CD4-positive, alpha-beta T cell treated with Interleukin-15 for 4 hours (primary cell): ENCODE results near the gene SOD3.

Experiments used
- DNase-seq: peaks from one replicate; pipeline ENCODE4 v3.0.0-alpha.2; 2020; ENCODE audit warnings: low spot score

SOD3 gene

DNA sequence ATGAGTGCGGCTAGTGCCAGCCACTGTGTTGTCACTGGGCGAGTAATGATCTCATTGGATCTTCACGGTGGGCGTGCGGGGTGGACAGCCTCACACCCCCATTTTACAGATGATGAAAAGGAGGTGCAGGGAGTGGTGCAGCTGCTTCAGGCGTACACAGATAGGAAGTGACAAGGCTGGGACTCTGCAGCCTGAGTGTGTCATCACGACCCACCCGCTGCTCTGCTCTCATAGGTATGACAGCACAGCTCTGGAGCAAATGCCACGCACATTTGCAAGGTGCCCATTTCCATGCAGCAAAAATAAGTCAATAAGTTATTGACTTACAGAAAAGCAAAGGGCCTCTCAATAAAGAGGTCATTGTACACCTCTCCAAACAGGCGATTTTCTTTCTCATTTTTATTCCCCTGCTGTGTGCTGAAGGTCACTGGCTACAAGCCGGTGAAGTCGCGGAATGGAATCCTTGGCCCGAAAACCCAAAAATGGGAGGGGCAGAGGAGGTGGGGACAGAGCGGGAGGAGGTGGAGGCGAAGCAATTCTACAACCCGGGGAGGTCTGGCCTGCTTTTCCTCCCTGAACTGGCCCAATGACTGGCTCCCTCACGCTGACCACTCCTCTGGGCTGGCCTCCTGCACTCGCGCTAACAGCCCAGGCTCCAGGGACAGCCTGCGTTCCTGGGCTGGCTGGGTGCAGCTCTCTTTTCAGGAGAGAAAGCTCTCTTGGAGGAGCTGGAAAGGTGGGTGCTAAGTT lies at the start of gene SOD3:
Gene SOD3 (plus strand): TSS at position 658 of the 750 bp plus-strand sequence. CDS start 3,949 bp downstream, outside the sequence.
- no peak for DNase-seq

DNA sequence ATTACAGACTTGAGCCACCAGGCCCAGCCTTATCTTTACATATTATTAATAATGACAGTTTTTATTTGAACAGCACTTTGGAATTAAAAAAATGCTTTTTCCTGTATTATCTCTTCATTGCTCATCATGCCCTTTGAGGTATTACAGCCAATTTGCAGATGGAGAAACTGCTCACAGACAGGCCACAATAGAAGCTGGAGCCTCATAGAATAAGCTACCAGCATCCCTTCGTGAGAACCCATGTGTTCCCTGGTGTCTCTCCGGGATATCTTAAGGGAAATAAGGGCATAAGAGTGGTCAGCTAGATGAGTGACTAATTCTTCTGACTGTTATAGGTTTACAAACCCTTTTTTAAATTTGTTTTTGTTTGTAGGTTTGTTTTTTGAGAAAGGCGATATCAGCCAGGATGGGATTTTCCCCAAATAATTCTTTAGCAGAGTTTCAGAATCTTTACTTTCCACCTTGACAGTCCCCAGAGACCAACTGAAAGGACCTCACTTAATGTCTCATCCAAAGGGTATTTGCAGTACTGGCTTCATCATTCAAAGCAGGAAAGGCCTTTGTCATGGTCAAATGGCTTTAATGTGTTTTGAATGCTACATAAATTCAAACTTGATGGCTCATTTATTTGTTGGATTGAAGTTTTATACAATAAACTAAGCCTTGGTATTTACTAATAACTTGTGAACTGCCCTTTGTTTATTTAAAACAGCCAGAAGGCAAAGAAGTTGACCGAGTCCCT lies 48.0 kb upstream of the SOD3 start:
- no peak for DNase-seq

DNA sequence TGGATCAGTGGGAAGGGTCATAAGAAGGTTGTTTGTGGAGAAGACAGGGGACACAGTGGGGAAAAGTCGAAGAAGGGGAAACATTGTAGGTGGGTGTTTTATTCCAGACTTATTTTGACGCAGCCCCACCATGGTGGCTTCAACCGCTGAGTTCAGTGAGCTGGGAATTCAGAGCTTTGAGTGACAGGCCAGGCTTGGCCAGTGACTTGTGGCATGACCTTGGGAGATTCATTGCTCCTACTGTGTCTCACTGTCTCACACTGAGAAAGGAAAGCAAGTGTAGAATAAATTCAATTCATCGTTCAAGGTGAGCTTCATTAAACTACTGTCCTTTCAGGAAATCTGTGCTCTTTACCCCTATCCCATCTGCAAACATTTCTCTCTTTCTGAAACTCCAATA lies 47.4 kb upstream of the SOD3 start:
- DNase-seq = no peak

GRCh38 chr4:24748758-24749350 lies 46.5 kb upstream of the SOD3 start:
- DNase-seq = no peak

GRCh38 chr4:24750106-24750505 lies 45.3 kb upstream of the SOD3 start:
- DNase-seq = no peak

- no peak for DNase-seq
These were observed 43.3 kb upstream of the SOD3 start for GRCh38 chr4:24751926-24752539.

- DNase-seq = no peak
These were observed 41.9 kb upstream of the SOD3 start for GRCh38 chr4:24753519-24753918.

DNA sequence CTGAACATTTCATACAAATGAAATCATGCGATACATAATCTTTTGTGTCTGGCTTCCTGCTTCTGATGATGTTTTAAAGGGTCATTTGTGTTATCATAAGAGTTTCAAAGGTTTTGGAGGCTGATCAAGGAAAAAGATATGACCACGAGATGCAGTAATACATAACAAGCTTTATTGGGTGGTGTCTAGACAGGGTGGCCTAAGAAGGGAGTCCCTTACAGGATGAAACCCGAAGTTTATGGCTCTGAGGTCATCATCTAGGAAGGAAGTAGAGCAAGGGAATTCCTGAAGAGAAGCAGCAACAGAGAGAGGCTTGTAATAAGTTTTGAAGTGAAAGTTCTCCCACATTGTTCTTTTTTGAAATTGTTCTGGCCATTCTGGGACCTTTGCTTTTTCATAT lies 40.8 kb upstream of the SOD3 start:
- DNase-seq = no peak

DNA sequence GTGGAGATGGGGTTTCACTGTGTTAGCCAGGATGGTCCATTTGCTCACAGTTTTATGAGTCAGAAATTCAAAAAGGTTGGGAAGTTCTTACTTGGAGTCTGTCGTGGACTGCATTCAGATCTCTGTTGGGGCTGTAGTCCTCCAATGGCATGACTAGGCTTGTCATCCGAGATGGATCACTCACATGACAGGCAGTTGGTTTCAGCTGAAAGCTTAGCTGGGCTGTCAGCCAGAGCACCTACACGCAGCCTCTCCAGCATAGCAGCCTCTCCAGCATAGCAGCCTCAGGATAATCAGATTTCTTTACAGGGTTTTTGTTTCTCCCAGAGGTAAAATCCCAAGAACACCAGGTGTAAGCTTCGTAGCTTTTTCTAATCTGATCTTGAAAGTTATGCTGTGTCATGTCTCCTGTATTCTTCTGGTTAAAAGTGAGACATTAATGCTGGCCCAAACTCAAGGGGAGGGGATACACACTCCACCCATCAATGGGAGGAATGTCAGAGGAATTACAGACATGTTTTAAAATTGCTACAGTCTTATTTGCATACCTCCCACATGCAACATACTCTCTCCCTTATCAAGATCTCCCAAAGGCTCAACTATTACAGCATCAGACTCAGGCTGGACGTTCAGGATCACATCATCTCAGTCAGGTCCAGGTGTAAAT lies 31.6 kb upstream of the SOD3 start:
- no peak for DNase-seq

DNA sequence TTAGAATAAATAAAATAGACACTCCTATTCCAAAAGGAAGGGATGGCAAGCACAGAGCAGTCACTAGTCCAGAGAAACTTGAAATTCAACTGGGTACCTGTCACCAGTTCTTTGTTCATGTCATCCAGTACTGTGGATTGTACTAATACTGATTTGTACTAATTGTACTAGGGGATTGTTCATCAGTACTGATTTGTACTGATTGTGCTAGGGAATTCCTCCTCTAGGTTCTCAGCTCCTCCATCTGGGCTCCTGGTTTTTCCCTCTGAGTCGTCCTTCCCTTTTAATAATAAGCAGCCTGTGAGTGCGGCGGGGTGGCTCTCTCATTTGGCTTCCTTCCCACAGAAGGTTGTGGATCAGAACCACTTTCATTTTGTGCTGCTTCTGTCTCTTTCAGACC lies 31.0 kb upstream of the SOD3 start:
- no peak for DNase-seq

DNA sequence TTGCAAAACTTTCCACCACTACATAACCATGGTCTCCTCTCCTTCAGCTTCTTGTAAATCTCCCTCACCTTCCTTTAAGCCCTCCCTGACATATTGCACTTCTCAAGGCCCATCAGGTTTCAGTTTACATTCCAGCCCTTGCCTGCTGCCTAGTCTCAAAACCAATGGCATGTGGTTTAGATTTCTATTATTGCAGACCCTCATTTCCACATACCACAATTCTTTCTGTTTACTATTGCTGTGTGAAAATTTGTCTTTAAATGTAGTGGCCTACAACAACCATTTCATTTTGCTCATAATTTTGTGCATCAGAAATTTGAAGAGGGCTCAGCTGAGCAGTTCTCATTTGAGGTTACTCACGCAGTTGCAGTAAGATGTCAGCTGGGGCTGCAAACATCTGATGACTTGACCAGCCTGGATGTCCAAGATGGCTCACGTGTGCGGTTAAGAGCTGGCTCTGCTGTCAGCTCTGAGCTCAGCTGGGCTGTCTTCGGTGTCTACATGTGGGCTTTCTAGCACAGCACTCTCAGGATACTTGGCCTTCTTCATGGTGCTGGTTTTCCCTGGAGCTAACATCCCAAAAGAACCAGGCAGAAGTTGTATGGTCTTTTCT lies 29.9 kb upstream of the SOD3 start:
- no peak for DNase-seq

DNA sequence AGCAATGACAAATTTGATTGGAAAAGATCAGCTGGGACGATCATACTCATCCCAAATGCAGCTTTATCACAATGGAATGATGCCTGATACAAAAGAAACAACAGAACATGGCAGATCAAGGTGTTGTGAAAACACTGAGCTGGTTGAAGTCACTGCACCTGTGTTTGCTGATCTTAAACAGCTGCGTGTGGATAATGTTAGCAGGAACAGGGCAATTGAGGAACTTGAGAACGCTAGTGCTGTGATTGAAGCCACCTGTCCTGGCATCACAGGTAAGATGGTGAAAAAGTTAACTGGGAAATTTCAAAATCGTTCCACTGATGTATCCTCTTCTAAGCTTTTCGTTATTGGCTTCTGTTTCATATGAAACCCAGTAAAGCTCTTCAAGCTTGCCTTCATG lies 27.4 kb upstream of the SOD3 start:
- no peak for DNase-seq

- DNase-seq = no peak
These were observed 26.8 kb upstream of the SOD3 start for GRCh38 chr4:24768604-24769003.

DNA sequence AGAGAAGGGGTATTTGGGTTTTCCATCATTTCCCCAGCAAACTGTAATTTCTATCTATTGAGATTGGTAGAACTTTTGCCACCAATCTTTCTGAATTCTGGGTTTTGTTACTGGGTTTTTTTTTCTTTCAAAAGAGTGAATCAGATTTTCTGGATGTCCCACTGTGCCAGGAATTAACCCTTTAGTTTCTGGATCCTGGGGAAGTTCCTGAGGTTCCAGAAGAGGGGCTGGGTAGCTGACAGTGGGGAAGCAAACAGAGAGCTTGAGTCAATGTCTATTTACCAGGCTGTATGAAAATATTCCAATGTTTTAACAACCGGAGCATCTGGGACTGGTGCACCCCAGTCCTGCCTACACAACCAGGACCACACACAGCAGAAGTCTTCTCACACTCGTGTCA lies 25.8 kb upstream of the SOD3 start:
- no peak for DNase-seq

- no peak for DNase-seq
These were observed 25.3 kb upstream of the SOD3 start for GRCh38 chr4:24770032-24770584.

GRCh38 chr4:24770667-24771066 lies 24.7 kb upstream of the SOD3 start:
- DNase-seq = no peak

DNA sequence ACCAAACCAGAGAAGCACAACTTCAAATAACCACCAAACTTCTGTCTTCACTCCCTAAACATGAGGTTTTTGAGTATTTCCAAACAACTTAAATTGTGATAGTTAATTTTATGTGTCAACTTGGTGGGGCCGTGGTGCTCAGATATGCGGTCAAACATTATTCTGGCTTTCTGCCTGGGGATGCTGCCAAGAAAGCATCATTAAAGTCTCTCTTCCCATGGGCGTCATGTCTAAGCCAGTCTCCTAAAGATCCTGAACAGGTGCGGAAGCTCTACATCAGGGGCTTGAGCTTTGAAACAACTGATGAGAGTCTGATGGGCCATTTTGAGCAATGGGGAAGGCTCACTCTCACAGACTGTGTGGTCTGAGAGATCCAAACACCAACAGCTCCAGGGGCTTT lies 24.1 kb upstream of the SOD3 start:
- no peak for DNase-seq

DNA sequence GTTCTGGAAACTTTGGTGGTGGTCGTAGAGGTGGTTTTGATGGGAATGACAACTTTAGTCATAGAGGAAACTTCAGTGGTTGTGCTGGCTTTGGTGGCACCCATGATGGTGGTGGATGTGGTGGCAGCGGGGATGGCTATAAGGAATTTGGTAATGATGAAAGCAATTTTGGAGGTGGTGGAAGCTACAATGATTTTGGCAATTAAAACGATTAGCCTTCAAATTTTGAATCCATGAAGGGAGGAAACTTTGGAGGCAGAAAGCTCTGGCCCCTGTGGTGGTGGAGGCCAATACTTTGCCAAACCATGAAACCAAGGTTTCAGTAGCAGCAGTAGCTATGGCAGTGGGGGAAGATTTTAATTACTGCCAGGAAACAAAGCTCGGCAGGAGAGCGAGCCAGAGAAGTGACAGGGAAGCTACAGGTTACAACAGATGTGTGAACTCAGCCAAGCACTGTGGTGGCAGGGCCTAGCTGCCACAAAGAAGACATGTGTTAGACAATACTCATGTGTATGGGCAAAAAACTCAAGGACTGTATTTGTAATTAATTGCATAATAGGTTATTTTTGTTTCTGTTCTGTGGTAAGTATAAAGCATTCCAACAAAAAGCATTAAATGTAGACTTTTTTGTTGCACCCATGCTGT lies 23.2 kb upstream of the SOD3 start:
- no peak for DNase-seq

DNA sequence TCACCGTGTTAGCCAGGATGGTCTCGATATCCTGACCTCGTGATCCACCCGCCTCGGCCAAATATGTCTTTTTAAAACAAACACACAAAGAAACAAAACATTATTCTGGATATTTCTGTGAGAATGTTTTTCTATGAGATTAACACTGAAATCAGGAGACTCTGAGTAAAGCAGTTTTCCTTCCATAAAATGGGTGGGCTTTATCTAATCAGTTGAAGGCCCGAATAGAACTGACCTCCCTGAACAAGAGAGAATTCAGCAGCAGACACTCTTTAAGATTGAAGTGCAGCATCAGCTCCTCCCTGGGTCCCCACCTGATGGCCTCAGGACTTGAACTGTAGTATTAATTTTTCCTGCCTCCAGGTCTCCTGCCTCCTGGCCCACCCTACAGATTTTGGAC lies 22.4 kb upstream of the SOD3 start:
- DNase-seq = no peak

- no peak for DNase-seq
These were observed 20.9 kb upstream of the SOD3 start for GRCh38 chr4:24774452-24774851.

DNA sequence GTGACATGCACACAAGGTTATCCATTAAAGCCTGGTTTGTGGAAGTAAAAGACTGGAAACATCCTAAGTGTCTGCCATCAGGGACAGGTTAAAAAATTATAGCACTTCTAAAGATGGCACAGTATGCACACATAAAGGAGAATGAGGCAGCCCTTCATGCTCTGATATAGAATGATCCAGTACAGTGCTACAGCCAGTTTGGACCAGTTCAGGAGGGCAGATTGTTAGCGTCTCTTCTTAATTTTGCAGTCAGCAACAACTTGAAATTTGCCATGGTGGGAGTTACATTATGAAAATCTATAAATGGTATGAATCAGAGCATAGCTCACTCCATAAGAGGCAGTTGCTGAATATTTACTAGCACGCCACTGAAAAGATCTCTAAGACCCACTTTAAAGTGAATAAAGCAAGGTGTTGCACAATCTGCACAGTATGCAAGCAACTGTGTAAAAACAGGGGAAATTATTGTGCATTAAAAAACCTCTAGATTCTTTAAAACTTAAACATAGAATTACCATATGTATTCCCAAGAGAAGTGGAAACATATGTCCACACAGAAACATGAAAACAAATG lies 20.3 kb upstream of the SOD3 start:
- no peak for DNase-seq
